Neural cell (in vitro differentiated cells): ENCODE measurements around the gene ATP5F1E.

Experiments used
- EP300 ChIP-seq: fragments of 450-650 bp; conservative IDR thresholded peaks from 2 replicates; pipeline ENCODE4 v1.6.1; 2014; ENCODE audit warnings: antibody characterized with exemption, mild to moderate bottlenecking, moderate library complexity; ENCODE audit not compliant: poor library complexity, severe bottlenecking
- MXI1 ChIP-seq: fragments of 450-650 bp; conservative IDR thresholded peaks from 2 replicates; pipeline ENCODE4 v1.6.1; 2014; ENCODE audit warnings: antibody characterized with exemption, mild to moderate bottlenecking; ENCODE audit not compliant: poor library complexity, severe bottlenecking
- POLR2AphosphoS5 ChIP-seq: IDR thresholded peaks from 2 replicates; pipeline ENCODE4 v1.6.1; 2012
- TAF1 ChIP-seq: IDR thresholded peaks from 2 replicates; pipeline ENCODE4 v1.6.1; 2012; ENCODE audit warnings: low read depth
- TF ChIP-seq, protein P1 (sequence below): fragments of 450-650 bp; IDR thresholded peaks from 2 replicates; pipeline ENCODE4 v1.5.1; 2014; ENCODE audit warnings: antibody characterized with exemption, mild to moderate bottlenecking, moderate library complexity; ENCODE audit not compliant: poor library complexity, severe bottlenecking

DNA sequence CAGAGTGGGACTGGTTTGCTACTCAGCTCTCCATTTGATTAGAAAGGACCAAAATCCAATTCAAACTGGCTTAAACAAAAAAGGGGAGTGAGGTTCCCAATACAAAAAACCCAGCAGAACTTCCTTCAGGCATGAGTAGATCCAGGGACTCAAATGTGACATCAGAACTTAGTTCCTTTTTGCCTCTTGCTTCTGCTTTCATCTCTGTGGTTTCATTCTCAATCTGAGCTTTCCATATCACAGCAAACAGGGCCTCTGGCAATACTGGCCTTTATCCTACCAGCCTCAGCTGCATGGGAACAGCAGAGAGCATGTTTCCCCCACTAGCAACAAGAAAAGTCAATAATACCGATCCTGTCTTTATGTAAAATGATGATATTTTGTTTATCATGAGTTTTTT is 39.1 kb upstream of the ATP5F1E start:
- TF ChIP-seq, protein P1, sequence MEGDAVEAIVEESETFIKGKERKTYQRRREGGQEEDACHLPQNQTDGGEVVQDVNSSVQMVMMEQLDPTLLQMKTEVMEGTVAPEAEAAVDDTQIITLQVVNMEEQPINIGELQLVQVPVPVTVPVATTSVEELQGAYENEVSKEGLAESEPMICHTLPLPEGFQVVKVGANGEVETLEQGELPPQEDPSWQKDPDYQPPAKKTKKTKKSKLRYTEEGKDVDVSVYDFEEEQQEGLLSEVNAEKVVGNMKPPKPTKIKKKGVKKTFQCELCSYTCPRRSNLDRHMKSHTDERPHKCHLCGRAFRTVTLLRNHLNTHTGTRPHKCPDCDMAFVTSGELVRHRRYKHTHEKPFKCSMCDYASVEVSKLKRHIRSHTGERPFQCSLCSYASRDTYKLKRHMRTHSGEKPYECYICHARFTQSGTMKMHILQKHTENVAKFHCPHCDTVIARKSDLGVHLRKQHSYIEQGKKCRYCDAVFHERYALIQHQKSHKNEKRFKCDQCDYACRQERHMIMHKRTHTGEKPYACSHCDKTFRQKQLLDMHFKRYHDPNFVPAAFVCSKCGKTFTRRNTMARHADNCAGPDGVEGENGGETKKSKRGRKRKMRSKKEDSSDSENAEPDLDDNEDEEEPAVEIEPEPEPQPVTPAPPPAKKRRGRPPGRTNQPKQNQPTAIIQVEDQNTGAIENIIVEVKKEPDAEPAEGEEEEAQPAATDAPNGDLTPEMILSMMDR, result no peak
- TF ChIP-seq TAF1 (no peak), POLR2AphosphoS5 (no peak), EP300 (no peak), MXI1 (no peak)
